ENCODE measurements around the gene CSRP1. TPM values are rescaled to one million over a fixed set of nuclear protein-coding genes. Genes with fewer than 3 reads are reported as not detected.

CSRP1 gene
- total RNA-seq, 1 experiment from 2014 or later: 14.3 TPM

- TF ChIP-seq RORB (CRISPR knock-in tag; IDR thresholded peaks at IDR 0.05) (no peak), NR1H2 (CRISPR knock-in tag; IDR thresholded peaks at IDR 0.05) (no peak), IRF1 (CRISPR knock-in tag; IDR thresholded peaks at IDR 0.05) (no peak)
Measured at GRCh38 chr1:201459052-201459451, 47.9 kb downstream of the CSRP1 start (continued).

GRCh38 chr1:201457508-201457960 lies 49.4 kb downstream of the CSRP1 start:
- Mint-ChIP-seq H3K4me1 (peaks cover 41% of the 10 kb centered on the region), H3K36me3 (no peaks in the 10 kb centered on the region), H3K27me3 (ENCODE audit: low read depth) (no peaks in the 10 kb centered on the region), H3K9me3 (no peaks in the 10 kb centered on the region), H3K27ac (no peak overlapping the region), H3K4me3 (no peak overlapping the region)
- no peak for TF ChIP-seq CDX4 (CRISPR knock-in tag; IDR thresholded peaks at IDR 0.05; ENCODE audit: borderline replicate concordance)
- no peak for TF ChIP-seq OVOL2 (CRISPR knock-in tag; IDR thresholded peaks at IDR 0.05; ENCODE audit: borderline replicate concordance)
- no peak for TF ChIP-seq ZBTB21 (CRISPR knock-in tag; IDR thresholded peaks at IDR 0.05; ENCODE audit: borderline replicate concordance)
- TF ChIP-seq ZNF232 (CRISPR knock-in tag; IDR thresholded peaks at IDR 0.05): no peak
- TF ChIP-seq MAX (CRISPR knock-in tag; IDR thresholded peaks at IDR 0.05): no peak
- no peak for TF ChIP-seq NR1H2 (CRISPR knock-in tag; IDR thresholded peaks at IDR 0.05)
- no peak for TF ChIP-seq FOXJ3 (CRISPR knock-in tag; IDR thresholded peaks at IDR 0.05; ENCODE audit: borderline replicate concordance)
- no peak for TF ChIP-seq CREB1 (CRISPR knock-in tag; IDR thresholded peaks at IDR 0.05)
- no peak for TF ChIP-seq RELA (CRISPR knock-in tag; IDR thresholded peaks at IDR 0.05; ENCODE audit: borderline replicate concordance)
- no peak for TF ChIP-seq NFYB (CRISPR knock-in tag; conservative IDR thresholded peaks at IDR 0.05; ENCODE audit: low read depth)
- no peak for TF ChIP-seq NR2C2 (CRISPR knock-in tag; IDR thresholded peaks at IDR 0.05)
- TF ChIP-seq MLX (CRISPR knock-in tag; IDR thresholded peaks at IDR 0.05): no peak
- TF ChIP-seq PRRX2 (CRISPR knock-in tag; IDR thresholded peaks at IDR 0.05): no peak
- no peak for DNase-seq (ENCODE audit: low spot score)
- no peak for ATAC-seq
- CTCF ChIA-PET: interaction anchor here (0.8 to 4.7 kb wide), 7 partner anchors 10 to 372 kb away, joined by 3 to 40 read pairs (median 5); partner anchors contain the start of genes IPO9 and PHLDA3
- POLR2A ChIA-PET: no interaction called here

GRCh38 chr1:201456499-201457309 lies 50.2 kb downstream of the CSRP1 start:
- TF ChIP-seq ZNF423 (CRISPR knock-in tag; IDR thresholded peaks at IDR 0.05) (no peak), RORB (CRISPR knock-in tag; IDR thresholded peaks at IDR 0.05) (no peak)
- Mint-ChIP-seq H3K4me3 (no peak overlapping the region), H3K36me3 (no peaks in the 10 kb centered on the region), H3K4me1 (peaks cover 37% of the 10 kb centered on the region), H3K27ac (peak overlapping the region; percentile 35; the same call in 1 of the 2 replicates), H3K9me3 (no peaks in the 10 kb centered on the region), H3K27me3 (ENCODE audit: low read depth) (no peaks in the 10 kb centered on the region; the same call in 1 of the 2 replicates)
- CTCF ChIA-PET: interaction anchor here (0.7 to 4.7 kb wide), 9 partner anchors 9 to 373 kb away, joined by 3 to 40 read pairs (median 5); partner anchors contain the start of genes IPO9 and PHLDA3
- no peak for DNase-seq (ENCODE audit: low spot score)
- POLR2A ChIA-PET: interaction anchor here (0.6 kb wide), 2 partner anchors 12 to 40 kb away, joined by 3 read pairs; no protein-coding TSS in a partner anchor
- peak; percentile 58 for ATAC-seq

- ATAC-seq: no peak
- H3K27me3 Mint-ChIP-seq (ENCODE audit: low read depth): no peaks in the 10 kb centered on the region; the same call in 1 of the 2 replicates
- ChIA-PET CTCF (interaction anchor here (1.0 to 4.7 kb wide), 5 partner anchors 14 to 58 kb away, joined by 4 to 40 read pairs (median 16); partner anchors contain the start of gene PHLDA3), POLR2A (interaction anchor here (0.6 kb wide), 1 partner anchor 92 kb away, joined by 7 read pairs; no protein-coding TSS in a partner anchor)
- no peaks in the 10 kb centered on the region for H3K36me3 Mint-ChIP-seq
- H3K4me3 Mint-ChIP-seq: no peak overlapping the region
- DNase-seq (ENCODE audit: low spot score): no peak
- H3K4me1 Mint-ChIP-seq: peaks cover 48% of the 10 kb centered on the region
- no peak overlapping the region for H3K27ac Mint-ChIP-seq
- H3K9me3 Mint-ChIP-seq: no peaks in the 10 kb centered on the region
- TF ChIP-seq NFE2L1 (CRISPR knock-in tag; IDR thresholded peaks at IDR 0.05): no peak
- TF ChIP-seq TEAD4 (CRISPR knock-in tag; IDR thresholded peaks at IDR 0.05): no peak
- TF ChIP-seq IRF1 (CRISPR knock-in tag; IDR thresholded peaks at IDR 0.05): no peak
- no peak for TF ChIP-seq NFATC4 (CRISPR knock-in tag; IDR thresholded peaks at IDR 0.05)
- TF ChIP-seq ATF2 (CRISPR knock-in tag; IDR thresholded peaks at IDR 0.05; ENCODE audit: borderline replicate concordance, low read depth): no peak
- no peak for TF ChIP-seq OVOL2 (CRISPR knock-in tag; IDR thresholded peaks at IDR 0.05; ENCODE audit: borderline replicate concordance)
- no peak for TF ChIP-seq ZNF138 (CRISPR knock-in tag; conservative IDR thresholded peaks at IDR 0.05)
- TF ChIP-seq ZNF317 (CRISPR knock-in tag; IDR thresholded peaks at IDR 0.05; ENCODE audit: borderline replicate concordance, low read depth): no peak
- no peak for TF ChIP-seq ZNF416 (CRISPR knock-in tag; IDR thresholded peaks at IDR 0.05)
- TF ChIP-seq ATF1 (CRISPR knock-in tag; IDR thresholded peaks at IDR 0.05): no peak
- no peak for TF ChIP-seq GRHL2 (CRISPR knock-in tag; IDR thresholded peaks at IDR 0.05; ENCODE audit: insufficient replicate concordance, severe bottlenecking)
- TF ChIP-seq ZNF671 (CRISPR knock-in tag; IDR thresholded peaks at IDR 0.05): no peak
Measured at GRCh38 chr1:201455098-201455497, 51.8 kb downstream of the CSRP1 start.
